Measurements from ENCODE around the gene FIBIN. TPM values are rescaled to one million over a fixed set of nuclear protein-coding genes. Genes with fewer than 3 reads are reported as not detected.

The FIBIN gene
- total RNA-seq, 1 experiment from 2014 or later, result not detected

DNA sequence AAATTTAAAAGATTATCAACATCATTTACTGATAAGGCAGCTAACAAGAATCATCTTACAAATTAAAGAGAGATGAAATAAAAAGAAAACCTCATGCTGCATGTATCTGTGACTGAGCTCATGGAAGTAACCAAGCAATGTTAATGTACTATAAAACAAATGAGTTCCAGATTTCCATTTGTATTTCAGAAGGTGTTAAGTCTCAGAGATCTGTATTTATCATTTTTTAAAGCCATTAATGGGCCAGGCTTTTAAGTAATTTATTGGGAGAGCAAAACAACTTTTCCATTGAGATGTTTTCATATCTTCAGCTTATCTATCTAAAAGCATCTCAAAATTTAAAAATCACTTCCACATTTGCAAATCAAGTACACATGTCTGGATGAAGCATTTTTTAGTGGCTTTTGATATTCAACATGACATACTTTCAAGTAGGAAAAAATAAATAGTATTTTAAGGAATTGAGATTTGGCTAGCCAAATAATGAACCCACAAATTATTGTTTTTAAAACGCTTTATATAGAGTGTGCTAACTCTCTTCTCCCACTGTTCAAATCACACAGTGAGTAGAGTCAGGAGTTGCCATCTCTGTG, 28.8 kb downstream of the FIBIN start:
- Histone ChIP-seq H3K14ac (ENCODE audit: insufficient read depth, low read length) (no peak overlapping the region), H3K23ac (ENCODE audit: insufficient read length, low read depth, low read length) (no peak overlapping the region), H2AK5ac (ENCODE audit: insufficient read length, low read length) (no peak overlapping the region), H3K79me1 (ENCODE audit: insufficient read depth, low read depth, low read length, poor library complexity, severe bottlenecking) (no peaks in the 10 kb centered on the region), H3K18ac (ENCODE audit: insufficient read length, low read depth, low read length) (no peak overlapping the region), H4K8ac (replicated peaks; ENCODE audit: insufficient read length, low read depth, low read length) (no peak overlapping the region), H2BK120ac (ENCODE audit: low read depth, low read length, poor library complexity, severe bottlenecking) (no peak overlapping the region), H3K27me3 (ENCODE audit: insufficient read depth, low read length) (no peaks in the 10 kb centered on the region), H2BK12ac (ENCODE audit: insufficient read length, low read depth, low read length) (no peak overlapping the region), H2BK5ac (ENCODE audit: insufficient read length, low read length) (no peak overlapping the region), H3K9ac (ENCODE audit: extremely low read depth, insufficient read length, low read length) (no peak overlapping the region), H3K27ac (ENCODE audit: insufficient read length, low read depth, low read length) (no peak overlapping the region), H3K4me1 (ENCODE audit: insufficient read depth, low read length) (no peaks in the 10 kb centered on the region; the same call in 1 of the 2 replicates), H3K23me2 (ENCODE audit: insufficient read length, low read depth, low read length, poor library complexity, severe bottlenecking) (no peaks in the 10 kb centered on the region), H3K9me3 (ENCODE audit: control insufficient read depth, low read depth, low read length) (no peaks in the 10 kb centered on the region), H3K4me2 (ENCODE audit: insufficient read depth, insufficient read length, low read length) (no peak overlapping the region), H3T11ph (ENCODE audit: low read length) (no peak overlapping the region), H4K91ac (ENCODE audit: insufficient read length, low read depth, low read length) (no peak overlapping the region), H4K20me1 (ENCODE audit: control insufficient read depth, insufficient read depth, insufficient read length) (no peaks in the 10 kb centered on the region), H3K4ac (ENCODE audit: low read depth, low read length) (no peak overlapping the region), H2BK20ac (ENCODE audit: low read depth, low read length, poor library complexity, severe bottlenecking) (no peak overlapping the region), H3K56ac (ENCODE audit: insufficient read length, low read depth, low read length) (no peak overlapping the region), H3K79me2 (ENCODE audit: insufficient read depth, low read length) (no peaks in the 10 kb centered on the region), H4K5ac (ENCODE audit: insufficient read length, low read depth, low read length) (no peak overlapping the region), H2BK15ac (ENCODE audit: low read depth, low read length) (no peak overlapping the region), H2AFZ (ENCODE audit: low read length) (no peak overlapping the region)
- Mint-ChIP-seq H3K36me3 (ENCODE audit: insufficient read depth in 1 of 3, low read depth in 3 of 3) (no peaks in the 10 kb centered on the region; a peak in 1 of 7 replicates), H3K4me3 (no peak overlapping the region), H3K27me3 (ENCODE audit: low read depth) (peaks cover 2% of the 10 kb centered on the region; the same call in 1 of the 2 replicates), H3K27ac (no peak overlapping the region), H3K9me3 (no peaks in the 10 kb centered on the region), H3K4me1 (peaks cover 7 to 9% of the 10 kb centered on the region in 2 experiments)
- no peak for DNase-seq
- WGBS (ENCODE audit: extremely low coverage, insufficient read length, low lambda C conversion rate), result no CpG with 5 or more reads among the region's 1 CpG
- no peak for TF ChIP-seq CTCF (conservative IDR thresholded peaks at IDR 0.05)
